ENCODE measurements around the gene HES7.
"Not testable (repeated sequence)": the region's sequence is repeated elsewhere in the genome, so short reads cannot be mapped to it uniquely, and the experiment has no call there.

HES7 gene

GRCh38 chr17:8123695-8124349 lies at the start of gene HES7:
Gene HES7, minus strand, starts transcription at chr17:8124106. Its CDS starts 22 bp downstream, at chr17:8124084.
- peak; percentile 77 for DNase-seq

- DNase-seq = peak; percentile 98
These were observed 49.4 kb upstream of the HES7 start for GRCh38 chr17:8173056-8173870.

- DNase-seq = not testable (repeated sequence)
These were observed 46.3 kb upstream of the HES7 start for GRCh38 chr17:8170186-8170585.

GRCh38 chr17:8167526-8167925 lies 43.6 kb upstream of the HES7 start:
- no peak for DNase-seq

GRCh38 chr17:8166731-8167130 lies 42.8 kb upstream of the HES7 start:
- DNase-seq = no peak

GRCh38 chr17:8164815-8165131 lies 40.9 kb upstream of the HES7 start:
- DNase-seq = no peak

- peak; percentile 96 for DNase-seq
These were observed 40.3 kb upstream of the HES7 start for GRCh38 chr17:8163978-8164814.

- DNase-seq = no peak
These were observed 39.4 kb upstream of the HES7 start for GRCh38 chr17:8162997-8163977.

- DNase-seq = peak; percentile 79
These were observed 38.5 kb upstream of the HES7 start, which contains the start of gene VAMP2 for GRCh38 chr17:8162233-8162996. Gene VAMP2, minus strand, starts transcription at chr17:8162948. Its CDS starts 69 bp downstream, at chr17:8162879.

- no peak for DNase-seq
These were observed 37.7 kb upstream of the HES7 start for GRCh38 chr17:8161289-8162232.

- DNase-seq = no peak
These were observed 36.9 kb upstream of the HES7 start for GRCh38 chr17:8160741-8161221.

- DNase-seq = no peak
These were observed 36.3 kb upstream of the HES7 start for GRCh38 chr17:8160224-8160577.

GRCh38 chr17:8159459-8160223 lies 35.7 kb upstream of the HES7 start:
- DNase-seq = no peak

- no peak for DNase-seq
These were observed 35.1 kb upstream of the HES7 start for GRCh38 chr17:8159032-8159400.

GRCh38 chr17:8158267-8159031 lies 34.5 kb upstream of the HES7 start:
- peak; percentile 99 for DNase-seq

- peak; percentile 100 for DNase-seq
These were observed 32.5 kb upstream of the HES7 start for GRCh38 chr17:8156246-8156992.

- no peak for DNase-seq
These were observed 32.0 kb upstream of the HES7 start for GRCh38 chr17:8155996-8156245.

All from OCI-M1 (cell line).